ENCODE measurements around the gene PHAX.

Gene PHAX

GRCh38 chr5:126631920-126632319 lies 31.2 kb downstream of the PHAX start:
- TF ChIP-seq CTCF (IDR thresholded peaks at IDR 0.05; ENCODE audit: low read depth, low read length), result no peak
- DNase-seq (ENCODE audit: extremely low read depth, low read depth), result no peak

GRCh38 chr5:126633552-126633951 lies 32.8 kb downstream of the PHAX start:
- no peak for DNase-seq (ENCODE audit: extremely low read depth, low read depth)
- TF ChIP-seq CTCF (IDR thresholded peaks at IDR 0.05; ENCODE audit: low read depth, low read length), result no peak

- TF ChIP-seq CTCF (IDR thresholded peaks at IDR 0.05; ENCODE audit: low read depth, low read length), result no peak
- DNase-seq (ENCODE audit: extremely low read depth, low read depth), result no peak
Observed at GRCh38 chr5:126635585-126635984, 34.8 kb downstream of the PHAX start.

GRCh38 chr5:126636956-126637355 lies 36.2 kb downstream of the PHAX start:
- no peak for DNase-seq (ENCODE audit: extremely low read depth, low read depth)

GRCh38 chr5:126640866-126641265 lies 40.1 kb downstream of the PHAX start:
- DNase-seq (ENCODE audit: extremely low read depth, low read depth), result no peak
- no peak for TF ChIP-seq CTCF (IDR thresholded peaks at IDR 0.05; ENCODE audit: low read depth, low read length)

More at GRCh38 chr5:126636956-126637355, 36.2 kb downstream of the PHAX start:
- no peak for TF ChIP-seq CTCF (IDR thresholded peaks at IDR 0.05; ENCODE audit: low read depth, low read length)

- DNase-seq (ENCODE audit: extremely low read depth, low read depth), result no peak
- no peak for TF ChIP-seq CTCF (IDR thresholded peaks at IDR 0.05; ENCODE audit: low read depth, low read length)
Observed at GRCh38 chr5:126641387-126641786, 40.6 kb downstream of the PHAX start.

- DNase-seq (ENCODE audit: extremely low read depth, low read depth), result no peak
- TF ChIP-seq CTCF (IDR thresholded peaks at IDR 0.05; ENCODE audit: low read depth, low read length), result no peak
Observed at GRCh38 chr5:126645132-126645531, 44.4 kb downstream of the PHAX start.
